Stomach smooth muscle (tissue), 2 donors: ENCODE data around the gene STRA8.

Experiments used
- H3K27ac ChIP-seq: one replicate; pipeline ENCODE4 v1.7.0; 2013; ENCODE audit warnings: mild to moderate bottlenecking, low read length, inconsistent platforms
- H3K27me3 ChIP-seq, 2 donors: one replicate each; pipeline ENCODE4 v1.7.0; 2013; ENCODE audit warnings: low read length in 2 of 2; ENCODE audit not compliant: insufficient read depth in 2 of 2, control insufficient read depth in 1 of 2
- H3K36me3 ChIP-seq, 2 donors: one replicate each; pipeline ENCODE4 v1.7.0; 2013; ENCODE audit warnings: low read length in 2 of 2; ENCODE audit not compliant: control insufficient read depth in 2 of 2, insufficient read depth in 2 of 2
- H3K4me1 ChIP-seq: one replicate; pipeline ENCODE4 v1.7.0; 2013; ENCODE audit warnings: low read length; ENCODE audit not compliant: control insufficient read depth, insufficient read depth
- H3K4me3 ChIP-seq, 2 donors: one replicate each; pipeline ENCODE4 v1.7.0; 2013; ENCODE audit warnings: low read length in 2 of 2
- H3K9ac ChIP-seq, 2 donors: one replicate each; pipeline ENCODE4 v1.7.0; 2013; ENCODE audit warnings: low read length in 2 of 2, mild to moderate bottlenecking in 1 of 2
- H3K9me3 ChIP-seq, 2 donors: one replicate each; pipeline ENCODE4 v1.7.0; 2013; ENCODE audit warnings: low read length in 2 of 2; ENCODE audit not compliant: control insufficient read depth in 2 of 2
- donor health status: healthy.
- donor health status: Pancreatic carcinoma.

Gene STRA8

DNA sequence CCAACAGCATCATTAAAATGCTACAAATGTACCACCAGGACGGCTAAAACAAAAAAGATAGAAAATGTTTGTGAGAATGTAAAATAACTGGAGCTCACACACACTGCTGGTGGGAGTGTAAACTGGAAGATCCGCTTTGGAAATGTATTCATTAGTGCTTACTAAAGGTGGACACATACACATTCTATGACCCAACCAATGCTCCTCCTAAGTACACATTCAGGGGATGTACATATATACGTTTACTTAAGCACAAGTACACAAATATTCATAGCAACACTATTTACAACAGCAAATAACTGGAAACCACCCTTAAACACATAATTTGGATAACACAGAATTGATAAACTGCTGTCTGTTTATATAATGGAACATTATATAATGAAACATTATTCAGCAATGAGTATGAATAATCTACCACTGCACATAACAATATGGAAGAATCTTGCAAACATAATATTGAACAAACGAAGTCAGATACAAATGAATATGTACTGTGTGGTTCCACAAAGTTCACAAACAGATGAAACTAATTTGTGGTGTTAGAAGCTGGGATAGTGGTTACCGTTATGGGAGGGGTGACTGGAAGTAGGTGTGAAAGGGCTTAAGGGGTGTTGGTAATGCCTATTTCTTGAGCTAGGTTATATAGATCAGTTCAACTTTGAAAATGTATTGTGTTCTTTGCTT, 52.1 kb downstream of the STRA8 start:
- Histone ChIP-seq H3K27ac (no peak overlapping the region), H3K9ac (no peak overlapping the region), H3K4me3 (no peak overlapping the region), H3K9me3 (no peaks in the 10 kb centered on the region), H3K4me1 (peaks cover 5% of the 10 kb centered on the region), H3K27me3 (no peaks in the 10 kb centered on the region), H3K36me3 (no peaks in the 10 kb centered on the region)

DNA sequence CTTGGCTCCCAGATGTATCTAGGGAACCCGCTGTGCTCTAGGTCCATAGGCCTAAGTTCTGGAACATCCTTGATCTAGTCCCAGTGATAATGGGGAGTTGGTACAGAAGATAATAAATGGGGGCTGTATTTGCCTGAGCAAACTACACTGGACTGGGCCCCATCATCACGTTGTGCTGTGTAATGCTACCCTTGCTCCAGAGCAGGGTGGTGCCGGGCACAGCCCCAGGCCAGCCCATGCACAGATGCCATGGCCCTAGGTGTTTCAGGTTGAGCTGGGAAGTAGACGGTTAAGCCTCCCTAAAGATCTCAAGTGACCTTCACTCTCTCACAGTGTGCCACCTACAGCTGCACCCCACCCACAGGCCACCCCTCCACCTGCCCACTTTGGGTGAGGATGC, 53.2 kb downstream of the STRA8 start:
- Histone ChIP-seq H3K4me3 (no peak overlapping the region), H3K27me3 (no peaks in the 10 kb centered on the region), H3K9me3 (no peaks in the 10 kb centered on the region)

GRCh38 chr7:135290594-135290993, 57.0 kb downstream of the STRA8 start:
- Histone ChIP-seq H3K36me3 (no peaks in the 10 kb centered on the region), H3K4me1 (no peaks in the 10 kb centered on the region), H3K27ac (no peak overlapping the region), H3K9me3 (no peaks in the 10 kb centered on the region), H3K27me3 (no peaks in the 10 kb centered on the region), H3K9ac (no peak overlapping the region), H3K4me3 (no peak overlapping the region)

More for the DNA sequence above, 53.2 kb downstream of the STRA8 start:
- no peak overlapping the region for H3K27ac ChIP-seq
- no peak overlapping the region for H3K9ac ChIP-seq
- H3K36me3 ChIP-seq = no peaks in the 10 kb centered on the region
- H3K4me1 ChIP-seq = peaks cover 2% of the 10 kb centered on the region

DNA sequence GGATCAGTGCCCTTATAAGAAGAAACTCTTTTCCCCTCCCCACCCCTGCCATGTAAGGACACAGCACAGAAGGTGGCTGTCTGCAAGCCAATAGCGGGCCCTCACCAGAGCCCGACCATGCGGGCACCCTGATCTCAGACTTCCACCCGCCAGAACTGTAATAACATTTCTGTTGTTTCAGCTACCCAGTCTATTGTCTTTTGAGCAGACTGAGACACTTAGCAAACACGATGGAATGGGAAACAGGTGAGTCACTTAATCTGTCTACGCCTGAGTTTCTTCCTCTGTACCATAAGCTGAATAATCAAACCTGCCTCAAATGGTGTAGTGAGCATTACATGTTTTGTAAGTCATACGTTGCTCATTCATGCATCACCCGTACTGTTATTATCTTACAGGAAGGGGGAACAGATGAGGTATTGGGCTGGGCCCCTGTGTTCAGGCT, 58.2 kb downstream of the STRA8 start:
- Histone ChIP-seq H3K27me3 (no peaks in the 10 kb centered on the region), H3K36me3 (no peaks in the 10 kb centered on the region), H3K4me3 (no peak overlapping the region), H3K9me3 (no peaks in the 10 kb centered on the region), H3K27ac (no peak overlapping the region), H3K4me1 (no peaks in the 10 kb centered on the region), H3K9ac (no peak overlapping the region)

DNA sequence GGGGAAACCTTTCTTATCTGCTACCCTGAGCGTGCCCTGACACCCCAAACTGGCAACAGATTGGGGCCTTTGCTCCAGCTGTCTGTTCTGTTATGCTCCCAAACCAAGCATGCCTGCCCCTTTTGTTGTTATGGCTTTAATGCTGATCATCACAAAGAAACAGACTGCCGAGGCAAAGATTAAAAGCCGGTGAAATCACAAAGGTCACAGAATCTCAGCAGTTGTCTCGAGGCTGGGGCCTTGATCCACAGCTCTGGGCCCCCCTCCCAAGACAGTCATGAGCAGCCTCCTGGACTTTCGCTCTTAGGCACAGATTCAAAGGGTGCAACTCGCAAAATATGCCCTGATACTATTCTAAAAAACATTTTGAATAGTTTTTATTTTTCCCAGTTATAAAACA, 65.6 kb downstream of the STRA8 start:
- Histone ChIP-seq H3K27me3 (no peaks in the 10 kb centered on the region), H3K27ac (no peak overlapping the region), H3K36me3 (no peaks in the 10 kb centered on the region)

GRCh38 chr7:135300913-135301765, 67.5 kb downstream of the STRA8 start:
- H3K36me3 ChIP-seq = no peaks in the 10 kb centered on the region
- H3K27ac ChIP-seq = no peak overlapping the region
- no peaks in the 10 kb centered on the region for H3K4me1 ChIP-seq
- no peak overlapping the region for H3K9ac ChIP-seq
- H3K27me3 ChIP-seq = no peaks in the 10 kb centered on the region
- no peaks in the 10 kb centered on the region for H3K9me3 ChIP-seq
- no peak overlapping the region for H3K4me3 ChIP-seq

More for the DNA sequence above, 65.6 kb downstream of the STRA8 start:
- H3K4me1 ChIP-seq = no peaks in the 10 kb centered on the region
- no peaks in the 10 kb centered on the region for H3K9me3 ChIP-seq
- H3K9ac ChIP-seq = no peak overlapping the region
- H3K4me3 ChIP-seq = no peak overlapping the region
